Measurements from ENCODE around the gene SERPINB6.

GRCh38 chr6:2919886-2920285 lies 51.5 kb downstream of the SERPINB6 start:
- no peak for TF ChIP-seq CTCF (IDR thresholded peaks at IDR 0.05; ENCODE audit: insufficient read depth, low read length)
- TF ChIP-seq POLR2AphosphoS5 (IDR thresholded peaks at IDR 0.05; ENCODE audit: low read depth), result no peak
- TF ChIP-seq REST (IDR thresholded peaks at IDR 0.05; ENCODE audit: insufficient replicate concordance, low read depth), result no peak
- no peak for TF ChIP-seq GABPA (IDR thresholded peaks at IDR 0.05; ENCODE audit: low read depth)
- TF ChIP-seq SPI1 (IDR thresholded peaks at IDR 0.05; ENCODE audit: borderline replicate concordance, low read depth), result no peak

Measured in HL-60 (cell line).